OCI-LY1 (cell line): Measurements from ENCODE around the gene TSC22D1.

Source experiments
- H2AFZ ChIP-seq: fragments of 200-600 bp; sonication (generic), shearing (Covaris generic); 2 replicates; pipeline ENCODE4 v1.6.0; 2014; ENCODE audit warnings: antibody characterized with exemption, mild to moderate bottlenecking, low read length
- H3F3A ChIP-seq: fragments of 200-600 bp; sonication (generic), shearing (Covaris generic); 2 replicates; pipeline ENCODE4 v1.6.0; 2014; ENCODE audit warnings: mild to moderate bottlenecking, antibody characterized with exemption, low read length, moderate library complexity; ENCODE audit not compliant: insufficient read depth
- H3K27ac ChIP-seq: fragments of 200-600 bp; sonication (generic); 2 replicates; pipeline ENCODE4 v1.5.1; 2014; ENCODE audit warnings: low read length, mixed run types, mild to moderate bottlenecking, low read depth; ENCODE audit not compliant: poor library complexity, severe bottlenecking
- H3K27me3 ChIP-seq: fragments of 200-600 bp; sonication (generic); 2 replicates; pipeline ENCODE4 v1.6.0; 2014; ENCODE audit warnings: antibody characterized with exemption, mild to moderate bottlenecking, low read length, moderate library complexity; ENCODE audit not compliant: insufficient read depth
- H3K36me3 ChIP-seq: fragments of 200-600 bp; sonication (generic); 2 replicates; pipeline ENCODE4 v1.6.1; 2014; ENCODE audit warnings: mild to moderate bottlenecking, antibody characterized with exemption, low read length, moderate library complexity, mixed read lengths; ENCODE audit not compliant: insufficient read depth
- H3K4me1 ChIP-seq: fragments of 200-600 bp; sonication (generic); 2 replicates; pipeline ENCODE4 v1.5.1; 2014; ENCODE audit warnings: mild to moderate bottlenecking, low read length, moderate library complexity; ENCODE audit not compliant: insufficient read depth, severe bottlenecking
- H3K4me2 ChIP-seq: fragments of 200-600 bp; sonication (generic), shearing (Covaris generic); 2 replicates; pipeline ENCODE4 v1.6.1; 2014; ENCODE audit warnings: low read length
- H3K4me3 ChIP-seq: fragments of 200-600 bp; sonication (generic); 2 replicates; pipeline ENCODE4 v1.5.1; 2014; ENCODE audit warnings: low read length, low read depth, mild to moderate bottlenecking, mixed read lengths; ENCODE audit not compliant: poor library complexity, severe bottlenecking
- H3K79me2 ChIP-seq: fragments of 200-600 bp; shearing (Covaris generic); 2 replicates; pipeline ENCODE4 v1.6.1; 2016; ENCODE audit warnings: mixed run types, low read length, mixed read lengths; ENCODE audit not compliant: insufficient read depth
- H3K9ac ChIP-seq: fragments of 200-600 bp; sonication (generic), shearing (Covaris generic); 2 replicates; pipeline ENCODE4 v1.6.1; 2014; ENCODE audit warnings: mild to moderate bottlenecking, low read length, mixed read lengths
- H3K9me2 ChIP-seq: fragments of 200-600 bp; sonication (generic), shearing (Covaris generic); 2 replicates; pipeline ENCODE4 v1.6.1; 2014; ENCODE audit warnings: low read depth, mild to moderate bottlenecking, low read length, mixed read lengths
- H3K9me3 ChIP-seq: fragments of 200-600 bp; shearing (Covaris generic); 2 replicates; pipeline ENCODE4 v1.6.1; 2014; ENCODE audit warnings: low read length, mixed read lengths
- H4K20me1 ChIP-seq: fragments of 200-600 bp; sonication (generic), shearing (Covaris generic); 2 replicates; pipeline ENCODE4 v1.6.0; 2016; ENCODE audit warnings: mild to moderate bottlenecking, low read length; ENCODE audit not compliant: insufficient read depth
- EZH2 ChIP-seq: fragments of 200-600 bp; sonication (generic), shearing (Covaris generic); IDR thresholded peaks from 2 replicates; pipeline ENCODE4 v1.8.0; 2017; ENCODE audit warnings: borderline replicate concordance, mixed run types, mild to moderate bottlenecking, antibody characterized with exemption, low read length, moderate library complexity, mixed read lengths
- TF ChIP-seq, protein P1 (sequence below): fragments of 200-600 bp; sonication (generic), shearing (Covaris generic); IDR thresholded peaks from 2 replicates; pipeline ENCODE4 v1.5.1; 2017; ENCODE audit warnings: mild to moderate bottlenecking, antibody characterized with exemption, low read length, moderate library complexity, mixed read lengths

Gene TSC22D1

GRCh38 chr13:44388427-44389059, 187.6 kb downstream of the TSC22D1 start:
- Histone ChIP-seq H3K27me3 (no peaks in the 10 kb centered on the region; the same call in 1 of the 2 replicates), H3K4me3 (no peak overlapping the region), H3K4me1 (no peaks in the 10 kb centered on the region), H2AFZ (no peak overlapping the region), H4K20me1 (no peaks in the 10 kb centered on the region), H3K4me2 (no peak overlapping the region), H3K79me2 (no peaks in the 10 kb centered on the region), H3F3A (no peaks in the 10 kb centered on the region), H3K9ac (no peak overlapping the region), H3K9me3 (no peaks in the 10 kb centered on the region), H3K27ac (no peak overlapping the region), H3K36me3 (no peaks in the 10 kb centered on the region), H3K9me2 (no peaks in the 10 kb centered on the region)
- TF ChIP-seq, protein P1, sequence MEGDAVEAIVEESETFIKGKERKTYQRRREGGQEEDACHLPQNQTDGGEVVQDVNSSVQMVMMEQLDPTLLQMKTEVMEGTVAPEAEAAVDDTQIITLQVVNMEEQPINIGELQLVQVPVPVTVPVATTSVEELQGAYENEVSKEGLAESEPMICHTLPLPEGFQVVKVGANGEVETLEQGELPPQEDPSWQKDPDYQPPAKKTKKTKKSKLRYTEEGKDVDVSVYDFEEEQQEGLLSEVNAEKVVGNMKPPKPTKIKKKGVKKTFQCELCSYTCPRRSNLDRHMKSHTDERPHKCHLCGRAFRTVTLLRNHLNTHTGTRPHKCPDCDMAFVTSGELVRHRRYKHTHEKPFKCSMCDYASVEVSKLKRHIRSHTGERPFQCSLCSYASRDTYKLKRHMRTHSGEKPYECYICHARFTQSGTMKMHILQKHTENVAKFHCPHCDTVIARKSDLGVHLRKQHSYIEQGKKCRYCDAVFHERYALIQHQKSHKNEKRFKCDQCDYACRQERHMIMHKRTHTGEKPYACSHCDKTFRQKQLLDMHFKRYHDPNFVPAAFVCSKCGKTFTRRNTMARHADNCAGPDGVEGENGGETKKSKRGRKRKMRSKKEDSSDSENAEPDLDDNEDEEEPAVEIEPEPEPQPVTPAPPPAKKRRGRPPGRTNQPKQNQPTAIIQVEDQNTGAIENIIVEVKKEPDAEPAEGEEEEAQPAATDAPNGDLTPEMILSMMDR = no peak
- no peak for TF ChIP-seq EZH2

GRCh38 chr13:44386913-44387556, 189.1 kb downstream of the TSC22D1 start:
- Histone ChIP-seq H3K36me3 (no peaks in the 10 kb centered on the region), H2AFZ (no peak overlapping the region), H3K27ac (no peak overlapping the region), H3K9me2 (no peaks in the 10 kb centered on the region), H3K9me3 (no peaks in the 10 kb centered on the region), H3K4me2 (no peak overlapping the region), H3K27me3 (no peaks in the 10 kb centered on the region; the same call in 1 of the 2 replicates), H3F3A (no peaks in the 10 kb centered on the region), H4K20me1 (no peaks in the 10 kb centered on the region), H3K79me2 (no peaks in the 10 kb centered on the region), H3K9ac (no peak overlapping the region), H3K4me3 (no peak overlapping the region), H3K4me1 (no peaks in the 10 kb centered on the region)
- TF ChIP-seq, protein P1 = no peak
- TF ChIP-seq EZH2 = no peak

- H3K4me1 ChIP-seq = no peaks in the 10 kb centered on the region
- H3K79me2 ChIP-seq = no peaks in the 10 kb centered on the region
- H3K4me3 ChIP-seq = no peak overlapping the region
- no peak overlapping the region for H2AFZ ChIP-seq
- H3K4me2 ChIP-seq = no peak overlapping the region
- H3K9me2 ChIP-seq = no peaks in the 10 kb centered on the region
- H4K20me1 ChIP-seq = no peaks in the 10 kb centered on the region
- no peak for TF ChIP-seq EZH2
- TF ChIP-seq, protein P1 = no peak
- no peaks in the 10 kb centered on the region; the same call in 1 of the 2 replicates for H3K27me3 ChIP-seq
- H3K9me3 ChIP-seq = no peaks in the 10 kb centered on the region
- no peaks in the 10 kb centered on the region for H3K36me3 ChIP-seq
- no peak overlapping the region for H3K9ac ChIP-seq
- no peaks in the 10 kb centered on the region for H3F3A ChIP-seq
- no peak overlapping the region for H3K27ac ChIP-seq
These were observed 190.3 kb downstream of the TSC22D1 start for GRCh38 chr13:44385847-44386246.
